Fibroblast of skin of right biceps (primary cell): ENCODE measurements around the gene OR5AN1.
"Not testable (repeated sequence)": the region's sequence is repeated elsewhere in the genome, so short reads cannot be mapped to it uniquely, and the experiment has no call there.

Experiments
- DNase-seq: peaks from one replicate; pipeline ENCODE4 v3.0.0-alpha.2; 2013

The OR5AN1 gene

DNA sequence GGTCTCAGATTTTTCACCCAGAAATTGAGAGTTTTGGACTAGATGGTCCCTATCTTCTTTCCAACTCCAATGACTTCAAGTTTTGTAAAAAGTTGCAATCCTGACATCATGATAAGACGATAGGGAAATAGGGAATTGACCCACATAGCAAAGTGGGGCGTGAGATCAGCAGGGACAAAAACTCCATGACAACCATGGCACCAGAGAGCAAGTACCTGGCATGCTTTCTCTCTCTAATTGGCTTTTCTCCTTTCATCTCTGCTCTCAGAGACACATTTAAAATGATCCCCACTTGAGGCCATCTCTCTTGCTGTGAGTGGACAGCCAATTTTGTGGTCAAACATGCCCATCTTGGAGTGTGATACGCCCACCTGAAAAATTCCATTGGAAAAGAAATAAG lies at the start of gene OR5AN1:
Gene OR5AN1, plus strand, starts transcription at position 301 of the 400 bp plus-strand sequence. CDS start 5,564 bp downstream, outside the sequence.
- DNase-seq, result no peak

DNA sequence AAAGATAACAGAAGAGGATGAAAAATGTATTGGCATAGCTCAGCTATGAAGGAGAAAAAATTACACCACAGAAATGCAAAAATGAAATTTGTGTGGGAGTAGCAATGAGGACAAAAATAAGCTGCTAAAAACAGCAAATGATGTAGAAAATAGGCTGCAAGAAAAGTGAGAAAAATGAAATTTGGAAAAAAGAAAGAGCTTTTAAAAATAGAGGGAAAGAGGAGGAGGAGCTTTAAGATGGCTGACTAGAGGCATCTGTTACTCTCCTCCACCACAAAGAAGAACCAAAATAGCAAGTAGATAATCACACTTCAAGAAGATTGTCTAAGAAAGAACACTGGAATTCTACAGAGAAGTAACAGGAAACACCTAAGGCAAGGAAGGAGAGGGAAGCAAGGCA lies 23.7 kb upstream of the OR5AN1 start:
- DNase-seq, result no peak

DNA sequence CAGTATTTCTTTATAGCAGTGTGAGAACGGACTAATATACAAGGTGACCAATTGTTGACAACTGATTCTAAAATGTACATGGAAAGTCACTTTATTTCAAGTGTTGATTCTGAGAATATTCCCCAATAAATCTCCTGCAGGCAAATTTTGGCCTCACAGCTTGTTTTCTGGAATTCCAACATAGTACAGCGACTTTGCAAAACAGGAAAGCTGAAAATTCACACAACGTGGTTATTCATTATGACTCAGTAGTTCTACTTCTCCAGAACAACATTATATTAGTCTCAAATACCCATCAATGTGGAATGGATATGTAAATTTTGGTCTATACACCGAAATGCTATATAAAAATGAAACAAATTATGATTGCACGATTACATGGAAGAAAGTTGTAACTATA lies 22.5 kb upstream of the OR5AN1 start:
- no peak for DNase-seq

GRCh38 chr11:59336931-59337330 lies 21.8 kb upstream of the OR5AN1 start:
- no peak for DNase-seq

- not testable (repeated sequence) for DNase-seq
Measured at GRCh38 chr11:59349657-59350056, 9.0 kb upstream of the OR5AN1 start.

DNA sequence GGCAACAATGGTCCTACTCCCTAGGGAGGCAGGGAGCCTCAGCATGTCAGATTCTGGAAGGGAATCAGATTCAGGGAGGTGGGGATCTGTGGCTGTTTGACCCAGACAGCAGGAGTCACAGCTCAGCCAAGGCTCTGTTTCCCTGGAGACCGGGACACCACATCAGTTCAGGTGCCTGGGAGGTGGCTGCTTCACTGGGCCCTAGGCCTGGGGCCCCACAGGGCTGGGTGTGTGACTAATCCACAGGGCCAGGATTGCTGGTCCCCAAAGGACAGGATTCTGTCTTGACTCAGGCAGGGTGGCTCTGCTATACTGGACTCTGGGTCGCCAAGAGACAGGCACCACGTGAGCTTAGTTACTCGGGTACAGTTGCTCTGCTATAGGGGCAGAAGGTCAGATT lies 3.5 kb upstream of the OR5AN1 start:
- DNase-seq, result no peak

GRCh38 chr11:59356561-59356960 lies 2.1 kb upstream of the OR5AN1 start:
- no peak for DNase-seq

- no peak for DNase-seq
Measured at GRCh38 chr11:59358020-59358419, 675 bp upstream of the OR5AN1 start.

DNA sequence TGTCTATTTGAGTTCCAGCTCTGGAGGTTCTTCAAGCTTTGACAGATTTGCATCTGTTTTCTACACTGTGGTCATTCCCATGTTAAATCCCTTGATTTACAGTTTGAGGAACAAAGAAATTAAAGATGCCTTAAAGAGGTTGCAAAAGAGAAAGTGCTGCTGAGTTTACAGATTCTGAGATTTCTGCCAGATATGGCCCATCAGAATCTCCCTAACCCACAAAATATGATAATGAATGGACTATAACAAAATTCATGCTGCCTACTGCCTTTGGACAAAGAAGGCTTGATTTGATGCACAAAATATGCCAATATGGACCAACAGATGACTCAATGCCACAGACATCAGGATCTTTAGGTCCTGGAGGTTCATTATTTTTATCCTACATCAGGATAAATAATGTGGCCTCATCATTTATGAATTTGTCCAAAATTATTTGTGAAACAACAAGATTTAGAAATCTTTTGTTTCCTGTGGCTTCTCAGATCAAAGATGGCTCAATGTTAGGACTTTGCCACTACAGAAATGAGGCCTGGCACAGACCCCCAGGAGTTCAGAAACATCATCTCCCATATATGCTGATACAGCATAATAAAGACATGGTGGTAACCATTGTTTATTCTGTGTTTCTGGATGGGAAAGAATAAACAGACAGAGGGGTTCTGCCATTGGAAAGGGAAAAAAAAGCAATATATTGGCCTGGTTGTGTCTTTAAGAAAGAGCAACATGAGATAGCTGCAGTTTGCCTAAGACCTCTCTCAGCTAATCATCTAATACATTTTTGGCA lies 6.7 kb downstream of the OR5AN1 start:
- DNase-seq, result no peak

DNA sequence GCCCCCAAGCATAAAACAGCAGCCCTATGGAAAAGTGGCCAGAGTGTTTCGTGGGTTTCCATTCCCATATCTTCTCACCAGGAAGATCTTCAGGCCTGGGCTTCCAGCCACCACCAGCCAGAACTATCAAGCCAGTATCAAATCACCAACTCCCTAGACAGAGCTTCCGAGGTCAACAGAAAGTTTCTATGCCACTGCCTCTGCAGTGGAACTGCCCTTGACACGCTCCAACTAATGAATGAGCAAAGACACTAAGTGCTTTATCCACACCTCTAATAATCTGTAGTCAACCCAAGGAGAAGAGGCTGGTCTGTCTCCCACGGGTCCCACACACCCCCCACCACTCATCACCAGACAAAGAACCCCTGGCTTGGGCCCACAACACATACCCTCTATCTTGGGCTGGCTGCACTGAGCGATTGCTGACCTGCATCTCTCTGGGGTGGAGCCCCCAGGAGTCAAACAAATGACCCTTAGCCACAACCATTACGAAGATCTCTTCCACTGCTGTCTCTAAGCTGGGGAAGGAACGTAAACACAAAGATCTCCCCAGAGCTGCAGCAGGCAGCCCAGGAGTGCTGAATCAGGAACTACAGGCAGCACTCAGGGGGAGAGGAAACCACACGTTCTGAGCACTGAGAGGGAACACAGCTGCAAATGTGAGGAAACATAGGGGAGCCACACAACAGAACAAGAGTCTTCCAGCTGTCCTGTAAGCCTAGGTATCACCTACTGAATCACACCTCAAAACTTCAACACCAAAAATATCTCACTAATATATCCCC lies 9.7 kb downstream of the OR5AN1 start:
- no peak for DNase-seq

GRCh38 chr11:59372324-59372723 lies 13.6 kb downstream of the OR5AN1 start:
- DNase-seq, result not testable (repeated sequence)

- no peak for DNase-seq
Measured at GRCh38 chr11:59380263-59381059, 21.8 kb downstream of the OR5AN1 start.

DNA sequence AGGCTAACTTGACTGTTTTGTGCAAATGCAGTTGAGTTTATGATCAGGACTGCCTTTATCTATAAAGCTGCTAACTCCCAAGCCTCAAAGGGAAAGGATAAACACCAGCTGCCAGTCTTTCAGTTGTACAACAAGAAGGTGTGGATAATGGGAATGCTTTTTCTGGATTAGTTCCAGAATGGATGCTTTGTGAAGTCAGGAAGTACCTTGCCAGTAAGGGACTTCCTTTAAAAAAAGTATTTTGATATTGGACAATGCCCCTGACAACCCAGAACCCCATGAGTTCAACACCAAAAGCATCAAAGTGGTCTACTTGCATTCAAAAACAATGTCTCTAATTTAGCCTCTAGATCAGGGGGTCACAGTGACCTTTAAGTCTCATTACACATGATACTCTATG lies 35.5 kb downstream of the OR5AN1 start:
- DNase-seq, result no peak

GRCh38 chr11:59400461-59401261 lies 42.0 kb downstream of the OR5AN1 start:
- no peak for DNase-seq

DNA sequence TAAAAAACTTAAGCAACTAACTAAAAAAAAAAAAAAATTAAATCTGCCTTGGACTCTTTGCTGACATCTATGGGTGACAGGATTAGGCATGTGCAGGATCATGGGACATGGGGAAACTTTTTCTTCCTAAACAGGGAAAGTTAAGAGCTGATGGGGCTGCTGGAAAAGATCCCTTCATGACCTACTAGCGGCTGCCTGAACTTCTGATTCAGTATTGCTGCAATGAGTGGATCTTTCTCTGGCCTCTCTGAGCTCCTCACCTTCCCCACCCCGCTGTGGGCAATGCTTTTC lies 42.5 kb downstream of the OR5AN1 start:
- no peak for DNase-seq

DNA sequence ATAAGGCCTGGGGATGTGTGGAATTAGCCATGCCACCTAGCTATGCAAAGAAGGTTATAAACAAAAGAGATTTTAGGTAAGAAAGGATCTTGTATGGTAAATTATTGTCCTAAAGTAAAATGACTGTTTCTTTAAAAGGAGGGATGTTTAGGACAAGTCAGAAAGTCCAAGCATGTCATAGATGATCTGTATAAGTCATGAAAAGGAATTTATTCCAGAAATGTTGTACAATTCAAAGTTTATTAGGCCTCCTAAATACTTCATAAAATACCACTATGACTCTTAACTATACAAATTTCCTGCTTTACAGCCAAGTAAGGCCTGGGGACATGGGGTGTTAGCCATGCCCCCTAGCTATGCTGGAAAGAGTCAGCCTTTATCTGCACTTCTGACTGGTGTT lies 44.9 kb downstream of the OR5AN1 start:
- no peak for DNase-seq

- DNase-seq, result no peak
Measured at GRCh38 chr11:59413646-59414045, 55.0 kb downstream of the OR5AN1 start.

DNA sequence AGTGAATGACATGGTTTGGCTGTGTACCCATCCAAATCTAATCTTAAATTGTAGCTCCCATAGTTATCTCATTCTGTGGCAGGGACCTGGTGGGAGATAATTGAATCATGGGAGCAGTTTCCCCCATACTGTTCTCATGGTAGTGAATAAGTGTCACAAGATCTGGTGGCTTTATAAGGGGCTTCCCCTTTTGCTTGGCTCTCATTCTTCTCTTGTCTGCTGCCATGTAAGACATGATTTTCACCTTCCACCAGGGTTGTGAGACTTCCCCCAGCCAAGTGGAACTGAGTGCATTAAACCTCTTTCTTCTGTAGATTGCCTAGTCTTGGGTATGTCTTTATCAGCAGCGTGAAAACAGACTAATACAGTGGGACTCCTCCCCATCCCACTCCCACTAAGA lies 56.4 kb downstream of the OR5AN1 start:
- DNase-seq, result no peak

GRCh38 chr11:59416613-59417012 lies 57.9 kb downstream of the OR5AN1 start:
- DNase-seq, result no peak

DNA sequence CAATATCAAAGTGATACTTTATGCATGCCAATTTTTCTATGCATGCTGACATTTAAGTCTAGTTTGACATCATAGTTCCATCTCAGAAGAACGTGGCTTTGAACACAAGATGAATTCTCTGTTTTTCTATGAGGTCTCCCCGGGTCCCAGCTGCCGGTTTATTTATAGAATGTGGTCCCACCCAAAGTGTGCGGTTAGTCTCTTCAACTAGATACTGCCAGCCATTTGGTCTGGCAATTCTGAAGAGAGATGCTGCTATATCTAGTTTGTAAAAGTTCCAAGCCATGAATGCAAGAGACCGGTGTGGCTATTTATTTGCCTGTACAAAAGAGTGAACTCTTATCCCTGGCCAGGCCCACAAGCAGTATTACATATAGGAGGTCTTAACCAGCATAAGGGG lies 58.3 kb downstream of the OR5AN1 start:
- DNase-seq, result no peak

GRCh38 chr11:59418156-59418555 lies 59.5 kb downstream of the OR5AN1 start:
- no peak for DNase-seq
